ENCODE data around the gene EXTL2.
A peak's percentile ranks its signal among the peaks of the same experiment; 100 is the strongest.
"Not testable (repeated sequence)": the region's sequence is repeated elsewhere in the genome, so short reads cannot be mapped to it uniquely, and the experiment has no call there.

The EXTL2 gene

GRCh38 chr1:100896481-100896982 is 1.9 kb upstream of the EXTL2 start:
- peak; percentile 7 to 35 for DNase-seq

GRCh38 chr1:100895540-100896480 is 1.2 kb upstream of the EXTL2 start, which contains the start of gene SLC30A7:
Gene SLC30A7 (plus strand): TSS chr1:100896090. CDS start chr1:100896263, 173 bp downstream.
- DNase-seq = peak; percentile 81 to 93

GRCh38 chr1:100893718-100894117 is 924 bp downstream of the EXTL2 start:
- no peak for DNase-seq

GRCh38 chr1:100892554-100892953 is 2.1 kb downstream of the EXTL2 start:
- DNase-seq = no peak

- DNase-seq = no peak
Measured at GRCh38 chr1:100891380-100891779, 3.3 kb downstream of the EXTL2 start.

- DNase-seq = not testable (repeated sequence)
Measured at GRCh38 chr1:100889869-100890482, 4.7 kb downstream of the EXTL2 start.

GRCh38 chr1:100889007-100889406 is 5.6 kb downstream of the EXTL2 start:
- not testable (repeated sequence) for DNase-seq

- peak in 1 of 2 experiments; percentile 32 for DNase-seq
Measured at GRCh38 chr1:100883963-100884362, 10.7 kb downstream of the EXTL2 start.

GRCh38 chr1:100882698-100883097 is 11.9 kb downstream of the EXTL2 start:
- no peak for DNase-seq

- no peak for DNase-seq
Measured at GRCh38 chr1:100881687-100882086, 13.0 kb downstream of the EXTL2 start.

GRCh38 chr1:100879422-100879821 is 15.2 kb downstream of the EXTL2 start:
- DNase-seq = no peak

- DNase-seq = no peak
Measured at GRCh38 chr1:100876291-100876690, 18.4 kb downstream of the EXTL2 start.

GRCh38 chr1:100875228-100875627 is 19.4 kb downstream of the EXTL2 start:
- no peak for DNase-seq

GRCh38 chr1:100874433-100874832 is 20.2 kb downstream of the EXTL2 start:
- no peak for DNase-seq

GRCh38 chr1:100869996-100870395 is 24.6 kb downstream of the EXTL2 start:
- no peak for DNase-seq

- DNase-seq = peak; percentile 9 to 56
Measured at GRCh38 chr1:100868364-100868995, 26.2 kb downstream of the EXTL2 start.

- no peak for DNase-seq
Measured at GRCh38 chr1:100866901-100867206, 27.8 kb downstream of the EXTL2 start.

GRCh38 chr1:100866041-100866900 is 28.4 kb downstream of the EXTL2 start:
- DNase-seq = peak; percentile 20 to 39

GRCh38 chr1:100862591-100862990 is 32.1 kb downstream of the EXTL2 start:
- no peak for DNase-seq

GRCh38 chr1:100861379-100861778 is 33.3 kb downstream of the EXTL2 start:
- DNase-seq = no peak

GRCh38 chr1:100860397-100860991 is 34.1 kb downstream of the EXTL2 start:
- DNase-seq = no peak

- not testable (repeated sequence) for DNase-seq
Measured at GRCh38 chr1:100855116-100855515, 39.5 kb downstream of the EXTL2 start.

All from NCI-H446 (cell line).